Vagina (tissue), 2 donors: ENCODE measurements around the gene RTF2. TPM values are rescaled to one million over a fixed set of nuclear protein-coding genes. Genes with fewer than 3 reads are reported as not detected.
"Not testable (repeated sequence)": the region's sequence is repeated elsewhere in the genome, so short reads cannot be mapped to it uniquely, and the experiment has no call there.

Experiments
- DNase-seq, 2 donors: peaks; one replicate each; pipeline ENCODE4 v3.0.0-alpha.2; 2017; ENCODE audit errors: extremely low spot score in 2 of 2
- H3K27ac ChIP-seq: fragments of 200-600 bp; sonication (generic); one replicate; pipeline ENCODE4 v1.5.1; 2019
- H3K27me3 ChIP-seq: fragments of 200-600 bp; sonication (generic); one replicate; pipeline ENCODE4 v1.5.1; 2019
- H3K36me3 ChIP-seq, 2 donors: fragments of 200-600 bp; sonication (generic); one replicate each; pipeline ENCODE4 v1.5.1; 2017 to 2019
- H3K4me1 ChIP-seq: fragments of 200-600 bp; sonication (generic); one replicate; pipeline ENCODE4 v1.5.1; 2019
- H3K4me3 ChIP-seq, 2 donors: fragments of 200-600 bp; sonication (generic); 1 replicate in 1 of 2; 2 replicates in 1 of 2; pipeline ENCODE4 v1.5.1; 2016 to 2019
- H3K9me3 ChIP-seq: fragments of 200-600 bp; sonication (generic); one replicate; pipeline ENCODE4 v1.5.1; 2019
- CTCF ChIP-seq, 3 experiments: fragments of 450-650 bp in 2 of 3; fragments of 200-600 bp in 1 of 3; sonication (generic) in 1 of 3; IDR thresholded peaks; one replicate each; pipeline ENCODE4 v1.5.1; 2017 to 2019; ENCODE audit warnings: antibody characterized with exemption in 3 of 3, mild to moderate bottlenecking in 2 of 3, moderate library complexity in 2 of 3
- POLR2A ChIP-seq, 2 donors: fragments of 450-650 bp; IDR thresholded peaks; one replicate each; pipeline ENCODE4 v1.6.1; 2017; ENCODE audit warnings: antibody characterized with exemption in 2 of 2, mild to moderate bottlenecking in 2 of 2, moderate library complexity in 2 of 2
- POLR2AphosphoS5 ChIP-seq, 2 donors: sonication (generic); formaldehyde crosslinking; IDR thresholded peaks; one replicate each; pipeline ENCODE4 v1.9.0; 2017; ENCODE audit warnings: antibody characterized with exemption in 2 of 2, mild to moderate bottlenecking in 2 of 2, low read depth in 1 of 2; ENCODE audit not compliant: insufficient read depth in 1 of 2
- intact Hi-C: fragments of 100-400 bp; cut with DNase I; formaldehyde crosslinking; loops from one replicate; pipeline ENCODE4 v1.15.1; 2023
- total RNA-seq: library from RNA; depleted of rRNA; stranded (reverse); fragments of >200 nt; gene quantifications from one replicate; pipeline ENCODE4 v1.2.3, GENCODE V29; 2016

The RTF2 gene
- total RNA-seq, 1 donor from 2014 or later, result 47.1 TPM

GRCh38 chr20:56542489-56543030 is 74.1 kb downstream of the RTF2 start:
- no peaks in the 10 kb centered on the region for H3K4me1 ChIP-seq
- TF ChIP-seq POLR2AphosphoS5 (IDR thresholded peaks at IDR 0.05; ENCODE audit: insufficient read depth in 1 of 2, low read depth in 1 of 2), result no peak
- TF ChIP-seq CTCF (IDR thresholded peaks at IDR 0.05), result no peak
- no peak for TF ChIP-seq POLR2A (IDR thresholded peaks at IDR 0.05)
- no peak overlapping the region for H3K27ac ChIP-seq
- no peaks in the 10 kb centered on the region for H3K36me3 ChIP-seq
- DNase-seq, result no peak
- no peaks in the 10 kb centered on the region for H3K27me3 ChIP-seq
- no peak overlapping the region for H3K4me3 ChIP-seq
- H3K9me3 ChIP-seq, result no peaks in the 10 kb centered on the region
- intact Hi-C loops, result no loop called here

- TF ChIP-seq CTCF (IDR thresholded peaks at IDR 0.05) (no peak), POLR2AphosphoS5 (IDR thresholded peaks at IDR 0.05; ENCODE audit: insufficient read depth in 1 of 2, low read depth in 1 of 2) (no peak), POLR2A (IDR thresholded peaks at IDR 0.05) (no peak)
- no peaks in the 10 kb centered on the region for H3K9me3 ChIP-seq
- no peak overlapping the region for H3K27ac ChIP-seq
- no peaks in the 10 kb centered on the region for H3K36me3 ChIP-seq
- H3K4me3 ChIP-seq, result no peak overlapping the region
- H3K4me1 ChIP-seq, result peaks cover 11% of the 10 kb centered on the region
- intact Hi-C loops, result loop anchor here (10.0 kb wide), 2 partner anchors 513 to 793 kb away; no protein-coding TSS in a partner anchor
- DNase-seq, result no peak
- no peaks in the 10 kb centered on the region for H3K27me3 ChIP-seq
Observed at GRCh38 chr20:56551571-56551970, 83.1 kb downstream of the RTF2 start.

GRCh38 chr20:56552911-56553629 is 84.6 kb downstream of the RTF2 start:
- Histone ChIP-seq H3K36me3 (no peaks in the 10 kb centered on the region), H3K27ac (no peak overlapping the region), H3K27me3 (no peaks in the 10 kb centered on the region), H3K9me3 (no peaks in the 10 kb centered on the region), H3K4me3 (no peak overlapping the region), H3K4me1 (peaks cover 13% of the 10 kb centered on the region)
- TF ChIP-seq POLR2AphosphoS5 (IDR thresholded peaks at IDR 0.05; ENCODE audit: insufficient read depth in 1 of 2, low read depth in 1 of 2), result no peak
- no peak for TF ChIP-seq CTCF (IDR thresholded peaks at IDR 0.05)
- TF ChIP-seq POLR2A (IDR thresholded peaks at IDR 0.05), result no peak
- DNase-seq, result no peak
- intact Hi-C loops, result loop anchor here (10.0 kb wide), 2 partner anchors 512 to 792 kb away; no protein-coding TSS in a partner anchor

GRCh38 chr20:56554869-56555268 is 86.4 kb downstream of the RTF2 start:
- intact Hi-C loops, result loop anchor here (10.0 kb wide), 2 partner anchors 510 to 790 kb away; no protein-coding TSS in a partner anchor
- Histone ChIP-seq H3K9me3 (no peaks in the 10 kb centered on the region), H3K36me3 (no peaks in the 10 kb centered on the region), H3K27me3 (no peaks in the 10 kb centered on the region), H3K27ac (peak overlapping the region; percentile 40), H3K4me3 (no peak overlapping the region), H3K4me1 (peaks cover 19% of the 10 kb centered on the region)
- no peak for DNase-seq
- TF ChIP-seq POLR2AphosphoS5 (IDR thresholded peaks at IDR 0.05; ENCODE audit: insufficient read depth in 1 of 2, low read depth in 1 of 2), result peak in 1 of 2 donors; percentile 89
- TF ChIP-seq CTCF (IDR thresholded peaks at IDR 0.05), result peak in 1 of 3 experiments; percentile 11
- TF ChIP-seq POLR2A (IDR thresholded peaks at IDR 0.05), result no peak

- no peaks in the 10 kb centered on the region for H3K36me3 ChIP-seq
- H3K9me3 ChIP-seq, result no peaks in the 10 kb centered on the region
- TF ChIP-seq CTCF (IDR thresholded peaks at IDR 0.05) (no peak), POLR2AphosphoS5 (IDR thresholded peaks at IDR 0.05; ENCODE audit: insufficient read depth in 1 of 2, low read depth in 1 of 2) (peak in 1 of 2 donors; percentile 29)
- H3K27me3 ChIP-seq, result no peaks in the 10 kb centered on the region
- H3K4me1 ChIP-seq, result peaks cover 19% of the 10 kb centered on the region
- intact Hi-C loops, result loop anchor here (10.0 kb wide), 2 partner anchors 506 to 786 kb away; no protein-coding TSS in a partner anchor
- DNase-seq, result no peak
- H3K4me3 ChIP-seq, result no peak overlapping the region
- H3K27ac ChIP-seq, result no peak overlapping the region
Observed at GRCh38 chr20:56558968-56559367, 90.5 kb downstream of the RTF2 start.

- H3K9me3 ChIP-seq, intact Hi-C loops, H3K36me3 ChIP-seq, H3K27me3 ChIP-seq, DNase-seq, H3K27ac ChIP-seq, H3K4me1 ChIP-seq, H3K4me3 ChIP-seq: not testable (repeated sequence)
Observed at GRCh38 chr20:56564526-56564925, 96.1 kb downstream of the RTF2 start.
